ENCODE results near the gene CFAP69. TPM values are rescaled to one million over a fixed set of nuclear protein-coding genes. Genes with fewer than 3 reads are reported as not detected.

Gene CFAP69
- total RNA-seq, 1 donor from 2014 or later = 1.8 TPM

GRCh38 chr7:90256778-90257177 is 11.8 kb downstream of the CFAP69 start:
- no peak overlapping the region for H3K27ac Mint-ChIP-seq (ENCODE audit: unreplicated experiment)

DNA sequence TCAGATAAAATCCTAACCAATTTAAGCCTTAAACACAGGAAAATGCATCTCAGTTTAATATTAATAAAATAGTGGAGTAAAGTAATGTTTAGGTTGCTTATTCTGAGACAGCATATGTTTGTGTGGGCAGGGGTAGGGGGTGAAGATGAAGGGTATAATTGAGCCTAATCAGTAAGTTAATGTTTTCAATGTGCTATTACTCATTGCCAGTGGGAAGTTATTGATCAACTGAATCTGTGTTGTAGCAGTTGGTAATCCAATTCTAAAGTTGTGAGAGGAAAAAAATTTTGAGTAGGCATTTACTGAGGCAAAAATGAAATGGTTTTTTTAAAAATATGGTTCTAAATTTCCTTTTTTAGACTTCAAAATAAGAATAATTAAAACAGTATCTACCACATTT is 16.5 kb downstream of the CFAP69 start:
- Mint-ChIP-seq H3K36me3 (ENCODE audit: low read depth, unreplicated experiment) (no peaks in the 10 kb centered on the region), H3K27ac (ENCODE audit: unreplicated experiment) (no peak overlapping the region), H3K9me3 (ENCODE audit: unreplicated experiment) (no peaks in the 10 kb centered on the region), H3K4me3 (ENCODE audit: unreplicated experiment) (no peak overlapping the region), H3K27me3 (ENCODE audit: unreplicated experiment) (no peaks in the 10 kb centered on the region), H3K4me1 (ENCODE audit: unreplicated experiment) (no peaks in the 10 kb centered on the region)
- DNase-seq (ENCODE audit: low spot score) = no peak
- TF ChIP-seq, protein P1, sequence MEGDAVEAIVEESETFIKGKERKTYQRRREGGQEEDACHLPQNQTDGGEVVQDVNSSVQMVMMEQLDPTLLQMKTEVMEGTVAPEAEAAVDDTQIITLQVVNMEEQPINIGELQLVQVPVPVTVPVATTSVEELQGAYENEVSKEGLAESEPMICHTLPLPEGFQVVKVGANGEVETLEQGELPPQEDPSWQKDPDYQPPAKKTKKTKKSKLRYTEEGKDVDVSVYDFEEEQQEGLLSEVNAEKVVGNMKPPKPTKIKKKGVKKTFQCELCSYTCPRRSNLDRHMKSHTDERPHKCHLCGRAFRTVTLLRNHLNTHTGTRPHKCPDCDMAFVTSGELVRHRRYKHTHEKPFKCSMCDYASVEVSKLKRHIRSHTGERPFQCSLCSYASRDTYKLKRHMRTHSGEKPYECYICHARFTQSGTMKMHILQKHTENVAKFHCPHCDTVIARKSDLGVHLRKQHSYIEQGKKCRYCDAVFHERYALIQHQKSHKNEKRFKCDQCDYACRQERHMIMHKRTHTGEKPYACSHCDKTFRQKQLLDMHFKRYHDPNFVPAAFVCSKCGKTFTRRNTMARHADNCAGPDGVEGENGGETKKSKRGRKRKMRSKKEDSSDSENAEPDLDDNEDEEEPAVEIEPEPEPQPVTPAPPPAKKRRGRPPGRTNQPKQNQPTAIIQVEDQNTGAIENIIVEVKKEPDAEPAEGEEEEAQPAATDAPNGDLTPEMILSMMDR (IDR thresholded peaks at IDR 0.05; ENCODE audit: unreplicated experiment) = no peak

More at GRCh38 chr7:90256778-90257177, 11.8 kb downstream of the CFAP69 start:
- no peaks in the 10 kb centered on the region for H3K27me3 Mint-ChIP-seq (ENCODE audit: unreplicated experiment)
- no peaks in the 10 kb centered on the region for H3K4me1 Mint-ChIP-seq (ENCODE audit: unreplicated experiment)
- no peak for DNase-seq (ENCODE audit: low spot score)
- TF ChIP-seq, protein P1 (IDR thresholded peaks at IDR 0.05; ENCODE audit: unreplicated experiment) = no peak
- no peaks in the 10 kb centered on the region for H3K9me3 Mint-ChIP-seq (ENCODE audit: unreplicated experiment)
- H3K36me3 Mint-ChIP-seq (ENCODE audit: low read depth, unreplicated experiment) = no peaks in the 10 kb centered on the region
- no peak overlapping the region for H3K4me3 Mint-ChIP-seq (ENCODE audit: unreplicated experiment)

DNA sequence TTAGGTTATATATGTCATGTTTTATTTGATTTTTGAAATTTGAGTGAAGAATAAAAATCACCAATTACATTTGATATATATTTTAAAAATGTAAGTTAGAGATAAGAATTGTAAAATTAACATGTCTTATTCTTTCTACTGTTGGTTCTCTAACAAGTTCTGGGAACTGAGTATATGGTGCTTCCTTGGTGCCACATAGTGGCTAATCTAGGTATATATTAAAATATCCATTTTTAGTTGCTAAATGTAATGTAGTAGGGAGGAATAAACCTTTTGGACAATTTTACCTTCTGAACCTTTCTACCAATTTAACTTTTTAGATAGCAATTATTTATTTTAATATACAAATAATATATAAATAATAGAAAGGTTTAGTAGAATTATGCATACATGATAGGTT is 17.5 kb downstream of the CFAP69 start:
- Mint-ChIP-seq H3K4me1 (ENCODE audit: unreplicated experiment) (no peaks in the 10 kb centered on the region), H3K4me3 (ENCODE audit: unreplicated experiment) (no peak overlapping the region), H3K9me3 (ENCODE audit: unreplicated experiment) (no peaks in the 10 kb centered on the region), H3K27me3 (ENCODE audit: unreplicated experiment) (no peaks in the 10 kb centered on the region), H3K27ac (ENCODE audit: unreplicated experiment) (no peak overlapping the region), H3K36me3 (ENCODE audit: low read depth, unreplicated experiment) (no peaks in the 10 kb centered on the region)
- TF ChIP-seq, protein P1 (IDR thresholded peaks at IDR 0.05; ENCODE audit: unreplicated experiment) = peak; percentile 43
- DNase-seq (ENCODE audit: low spot score) = no peak

DNA sequence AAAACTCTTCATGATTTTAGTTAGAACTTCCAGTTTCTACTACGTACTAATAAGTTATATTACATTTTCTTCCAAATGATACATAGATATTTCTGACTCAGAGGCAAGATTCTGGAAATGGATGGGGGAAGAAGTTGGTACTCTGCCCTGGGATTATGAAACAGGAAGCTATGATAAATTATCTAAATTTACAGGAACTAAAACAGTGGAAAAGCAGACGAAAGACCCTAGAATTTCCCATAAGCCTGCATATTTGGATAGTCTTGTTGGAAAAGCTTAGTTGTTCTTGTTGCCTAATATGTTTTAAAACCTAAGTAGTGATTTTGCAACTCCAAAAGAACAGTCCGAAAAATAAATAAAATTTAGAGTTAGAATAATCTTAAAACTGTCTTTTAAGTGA is 21.8 kb downstream of the CFAP69 start:
- no peaks in the 10 kb centered on the region for H3K27me3 Mint-ChIP-seq (ENCODE audit: unreplicated experiment)
- H3K4me1 Mint-ChIP-seq (ENCODE audit: unreplicated experiment) = no peaks in the 10 kb centered on the region
- TF ChIP-seq, protein P1 (IDR thresholded peaks at IDR 0.05; ENCODE audit: unreplicated experiment) = no peak
- no peak overlapping the region for H3K27ac Mint-ChIP-seq (ENCODE audit: unreplicated experiment)
- no peaks in the 10 kb centered on the region for H3K9me3 Mint-ChIP-seq (ENCODE audit: unreplicated experiment)
- no peak overlapping the region for H3K4me3 Mint-ChIP-seq (ENCODE audit: unreplicated experiment)
- no peak for DNase-seq (ENCODE audit: low spot score)
- H3K36me3 Mint-ChIP-seq (ENCODE audit: low read depth, unreplicated experiment) = no peaks in the 10 kb centered on the region

DNA sequence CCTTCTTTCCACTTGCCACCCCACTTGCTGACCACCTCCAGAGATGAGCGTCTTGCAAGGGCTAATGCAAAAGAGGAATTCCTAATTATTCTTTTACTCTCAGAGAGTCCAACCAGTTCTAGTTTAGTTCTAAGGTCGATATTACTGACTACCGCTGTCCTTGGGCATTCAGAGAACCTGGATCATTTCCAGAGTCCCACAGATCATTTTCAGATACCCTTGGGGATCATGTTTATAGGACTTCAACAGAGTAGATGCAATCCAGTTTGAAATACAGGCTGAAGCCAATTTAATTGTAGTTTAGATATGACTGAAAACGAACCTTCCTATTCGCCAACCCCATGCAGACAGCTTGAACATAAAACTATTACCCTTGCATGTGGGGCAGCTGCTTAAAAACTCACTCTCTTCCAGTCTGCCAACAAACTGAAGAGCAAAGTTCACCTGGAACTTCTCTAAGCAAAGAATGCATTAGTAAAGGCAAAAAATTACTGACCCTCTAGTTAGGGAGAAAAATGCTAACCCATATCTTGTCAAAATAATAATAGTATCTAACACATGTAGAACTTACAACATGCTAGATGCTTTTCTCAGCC is 22.4 kb downstream of the CFAP69 start:
- Mint-ChIP-seq H3K36me3 (ENCODE audit: low read depth, unreplicated experiment) (no peaks in the 10 kb centered on the region), H3K9me3 (ENCODE audit: unreplicated experiment) (no peaks in the 10 kb centered on the region), H3K4me1 (ENCODE audit: unreplicated experiment) (no peaks in the 10 kb centered on the region), H3K27me3 (ENCODE audit: unreplicated experiment) (no peaks in the 10 kb centered on the region), H3K27ac (ENCODE audit: unreplicated experiment) (no peak overlapping the region), H3K4me3 (ENCODE audit: unreplicated experiment) (no peak overlapping the region)
- TF ChIP-seq, protein P1 (IDR thresholded peaks at IDR 0.05; ENCODE audit: unreplicated experiment) = no peak
- DNase-seq (ENCODE audit: low spot score) = no peak
